Activated T-cell treated with anti-CD3 and anti-CD28 coated beads, Interleukin-2, amount 50 U/mL, for 48 hours (primary cell): ENCODE measurements around the gene STX1B.
"Not testable (repeated sequence)": the region's sequence is repeated elsewhere in the genome, so short reads cannot be mapped to it uniquely, and the experiment has no call there.

Source experiments
- DNase-seq, 2 experiments: peaks; one replicate each; pipeline ENCODE4 v3.0.0-alpha.2; 2020

The STX1B gene

GRCh38 chr16:31011815-31012214 lies 1.4 kb upstream of the STX1B start:
- not testable (repeated sequence) for DNase-seq

GRCh38 chr16:31009894-31010584 lies 399 bp downstream of the STX1B start:
- DNase-seq: no peak

- no peak for DNase-seq
These were observed 1.3 kb downstream of the STX1B start for GRCh38 chr16:31009120-31009519.

GRCh38 chr16:31008551-31008950 lies 1.9 kb downstream of the STX1B start:
- no peak for DNase-seq

GRCh38 chr16:31008149-31008548 lies 2.3 kb downstream of the STX1B start:
- no peak for DNase-seq

- DNase-seq: no peak
These were observed 2.8 kb downstream of the STX1B start for GRCh38 chr16:31007684-31008083.

GRCh38 chr16:31006589-31006988 lies 3.8 kb downstream of the STX1B start:
- no peak for DNase-seq

- DNase-seq: no peak
These were observed 4.4 kb downstream of the STX1B start for GRCh38 chr16:31006086-31006385.

GRCh38 chr16:31005350-31006085 lies 4.9 kb downstream of the STX1B start:
- DNase-seq: no peak

- no peak for DNase-seq
These were observed 5.8 kb downstream of the STX1B start for GRCh38 chr16:31004658-31005057.

- no peak for DNase-seq
These were observed 6.7 kb downstream of the STX1B start for GRCh38 chr16:31003744-31004143.

GRCh38 chr16:31002862-31003341 lies 7.5 kb downstream of the STX1B start:
- DNase-seq: no peak

GRCh38 chr16:31002250-31002700 lies 8.2 kb downstream of the STX1B start:
- DNase-seq: no peak

GRCh38 chr16:31001507-31002249 lies 8.8 kb downstream of the STX1B start:
- DNase-seq: no peak

GRCh38 chr16:31000671-31001382 lies 9.6 kb downstream of the STX1B start:
- DNase-seq: no peak

GRCh38 chr16:30998852-30999761 lies 11.3 kb downstream of the STX1B start:
- no peak for DNase-seq

- DNase-seq: no peak
These were observed 12.4 kb downstream of the STX1B start for GRCh38 chr16:30997725-30998711.

- DNase-seq: peak; percentile 86 to 90
These were observed 13.3 kb downstream of the STX1B start for GRCh38 chr16:30996985-30997724.

- DNase-seq: no peak
These were observed 14.0 kb downstream of the STX1B start for GRCh38 chr16:30996324-30996984.
